ENCODE data around the gene GABRA4. TPM values are rescaled to one million over a fixed set of nuclear protein-coding genes. Genes with fewer than 3 reads are reported as not detected.

GABRA4 gene
- total RNA-seq, 2 experiments from 2014 or later = not detected

- Histone ChIP-seq H3K79me2 (ENCODE audit: insufficient read depth, low read depth, low read length) (no peaks in the 10 kb centered on the region), H3K4me1 (ENCODE audit: insufficient read depth, low read length, poor library complexity, severe bottlenecking) (no peaks in the 10 kb centered on the region), H2AFZ (ENCODE audit: low read length) (no peak overlapping the region), H3K4me2 (ENCODE audit: low read length) (no peak overlapping the region), H3K4me3 (ENCODE audit: low read depth, low read length, poor library complexity, severe bottlenecking) (no peak overlapping the region), H3K27ac (ENCODE audit: low read depth, low read length, poor library complexity, severe bottlenecking) (no peak overlapping the region), H3K36me3 (ENCODE audit: insufficient read depth, low read length) (no peaks in the 10 kb centered on the region), H4K20me1 (ENCODE audit: insufficient read depth, low read length) (no peaks in the 10 kb centered on the region), H3K9me2 (ENCODE audit: insufficient read depth, low read length) (no peaks in the 10 kb centered on the region), H3K9me3 (ENCODE audit: low read length) (no peaks in the 10 kb centered on the region)
- CTCF ChIA-PET (ENCODE audit: unreplicated experiment) = no interaction called here
- POLR2A ChIA-PET = no interaction called here
- intact Hi-C loops (cut with micrococcal nuclease; ENCODE audit: unreplicated experiment) = no loop called here
- no peak for DNase-seq (ENCODE audit: low spot score)
- BruUV-seq (replicated peaks) = no TSS peak
- no peak for TF ChIP-seq EZH2phosphoT487 (IDR thresholded peaks at IDR 0.05; ENCODE audit: borderline replicate concordance, low read depth, low read length)
- TF ChIP-seq CTCF (conservative IDR thresholded peaks at IDR 0.05; ENCODE audit: low read length) = no peak
Observed at GRCh38 chr4:46947541-46947940, 45.8 kb downstream of the GABRA4 start.

DNA sequence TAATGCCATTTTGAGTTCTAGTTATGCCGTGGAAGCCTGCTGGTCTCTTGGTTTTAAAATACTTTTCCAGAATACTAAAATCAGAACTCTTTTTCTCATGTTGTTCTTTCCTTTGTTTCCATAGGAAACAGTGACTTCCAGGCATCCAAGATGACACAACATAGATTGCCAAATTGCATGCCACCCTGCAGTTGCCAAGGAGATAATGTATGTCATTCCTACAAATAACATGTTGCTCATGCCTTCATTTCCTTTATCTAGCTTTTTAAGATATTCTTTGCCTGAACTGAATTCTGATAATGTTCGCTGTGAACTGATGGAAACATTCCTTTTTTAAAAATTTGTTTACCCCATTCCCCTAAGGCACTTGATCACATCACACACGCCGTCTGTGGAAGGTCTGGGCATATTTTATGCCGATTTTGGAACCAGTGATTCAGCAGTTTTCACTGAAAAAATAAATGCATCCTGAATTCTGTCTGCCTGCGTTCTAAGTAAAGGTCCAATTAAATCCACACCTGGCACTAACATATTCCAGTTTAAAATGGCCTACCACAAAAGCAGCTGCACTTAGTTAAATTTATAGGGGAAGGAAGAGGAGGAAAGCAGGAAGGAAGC, 46.4 kb downstream of the GABRA4 start:
- BruUV-seq (replicated peaks) = no TSS peak
- no peaks in the 10 kb centered on the region for H3K9me3 ChIP-seq (ENCODE audit: low read length)

More for the DNA sequence above, 46.4 kb downstream of the GABRA4 start:
- ChIA-PET POLR2A (no interaction called here), CTCF (ENCODE audit: unreplicated experiment) (no interaction called here)
- Histone ChIP-seq H3K27ac (ENCODE audit: low read depth, low read length, poor library complexity, severe bottlenecking) (no peak overlapping the region), H3K4me2 (ENCODE audit: low read length) (no peak overlapping the region), H4K20me1 (ENCODE audit: insufficient read depth, low read length) (no peaks in the 10 kb centered on the region), H2AFZ (ENCODE audit: low read length) (no peak overlapping the region), H3K79me2 (ENCODE audit: insufficient read depth, low read depth, low read length) (no peaks in the 10 kb centered on the region), H3K9me2 (ENCODE audit: insufficient read depth, low read length) (no peaks in the 10 kb centered on the region), H3K4me1 (ENCODE audit: insufficient read depth, low read length, poor library complexity, severe bottlenecking) (no peaks in the 10 kb centered on the region), H3K36me3 (ENCODE audit: insufficient read depth, low read length) (no peaks in the 10 kb centered on the region), H3K4me3 (ENCODE audit: low read depth, low read length, poor library complexity, severe bottlenecking) (no peak overlapping the region)
- TF ChIP-seq CTCF (conservative IDR thresholded peaks at IDR 0.05; ENCODE audit: low read length) = no peak
- no peak for TF ChIP-seq EZH2phosphoT487 (IDR thresholded peaks at IDR 0.05; ENCODE audit: borderline replicate concordance, low read depth, low read length)
- DNase-seq (ENCODE audit: low spot score) = no peak
- intact Hi-C loops (cut with micrococcal nuclease; ENCODE audit: unreplicated experiment) = no loop called here

Measured in OCI-LY7 (cell line).